Thymus (tissue), 11 donors: ENCODE measurements around the gene LINC01488. TPM values are rescaled to one million over a fixed set of nuclear protein-coding genes. Genes with fewer than 3 reads are reported as not detected.

ENCODE experiments used
- DNase-seq, 9 donors: peaks; one replicate each; pipeline ENCODE4 v3.0.0-alpha.2; 2013; ENCODE audit warnings: low spot score in 9 of 9, low read depth in 6 of 9, missing footprints in 1 of 9
- H3K27ac ChIP-seq, 2 donors: one replicate each; pipeline ENCODE4 v1.5.1; 2013; ENCODE audit warnings: control low read depth in 1 of 2, low read depth in 1 of 2, low read length in 1 of 2, mild to moderate bottlenecking in 1 of 2, moderate library complexity in 1 of 2
- H3K27me3 ChIP-seq, 2 donors: one replicate each; pipeline ENCODE4 v1.5.1; 2013; ENCODE audit warnings: low read length in 1 of 2; ENCODE audit not compliant: control insufficient read depth in 2 of 2, insufficient read depth in 1 of 2
- H3K36me3 ChIP-seq, 2 donors: one replicate each; pipeline ENCODE4 v1.5.1; 2013; ENCODE audit warnings: low read length in 1 of 2, mild to moderate bottlenecking in 1 of 2, moderate library complexity in 1 of 2; ENCODE audit not compliant: control insufficient read depth in 2 of 2, insufficient read depth in 2 of 2
- H3K4me1 ChIP-seq, 2 donors: one replicate each; pipeline ENCODE4 v1.5.1; 2013; ENCODE audit warnings: low read length in 2 of 2; ENCODE audit not compliant: control insufficient read depth in 2 of 2, insufficient read depth in 2 of 2
- H3K4me3 ChIP-seq, 2 donors: one replicate each; pipeline ENCODE4 v1.5.1; 2013; ENCODE audit warnings: low read length in 2 of 2, control low read depth in 1 of 2, mild to moderate bottlenecking in 1 of 2
- H3K9me3 ChIP-seq, 2 donors: one replicate each; pipeline ENCODE4 v1.5.1; 2013; ENCODE audit warnings: low read length in 1 of 2, mild to moderate bottlenecking in 1 of 2; ENCODE audit not compliant: control insufficient read depth in 2 of 2, insufficient read depth in 1 of 2
- WGBS: extraction: QIAGEN DNeasy Blood & Tissue Kit; methylation state at CpG from one replicate; pipeline ENCODE4 v1.1.7; 2013; 5-methylcytosine and 5-hydroxymethylcytosine counted together
- polyA plus RNA-seq: library from polyadenylated mRNA; stranded (reverse); fragments of 200-250 nt; gene quantifications from one replicate; pipeline ENCODE4 v1.2.3, GENCODE V29; 2013
- total RNA-seq: library from RNA; stranded (reverse); fragments of 120-200 nt; gene quantifications from one replicate; pipeline ENCODE4 v1.2.4, GENCODE V29; 2013
- donor health status: healthy.

Gene LINC01488
- total and polyA plus RNA-seq, 2 donors: 0.07 TPM; not detected in 1

DNA sequence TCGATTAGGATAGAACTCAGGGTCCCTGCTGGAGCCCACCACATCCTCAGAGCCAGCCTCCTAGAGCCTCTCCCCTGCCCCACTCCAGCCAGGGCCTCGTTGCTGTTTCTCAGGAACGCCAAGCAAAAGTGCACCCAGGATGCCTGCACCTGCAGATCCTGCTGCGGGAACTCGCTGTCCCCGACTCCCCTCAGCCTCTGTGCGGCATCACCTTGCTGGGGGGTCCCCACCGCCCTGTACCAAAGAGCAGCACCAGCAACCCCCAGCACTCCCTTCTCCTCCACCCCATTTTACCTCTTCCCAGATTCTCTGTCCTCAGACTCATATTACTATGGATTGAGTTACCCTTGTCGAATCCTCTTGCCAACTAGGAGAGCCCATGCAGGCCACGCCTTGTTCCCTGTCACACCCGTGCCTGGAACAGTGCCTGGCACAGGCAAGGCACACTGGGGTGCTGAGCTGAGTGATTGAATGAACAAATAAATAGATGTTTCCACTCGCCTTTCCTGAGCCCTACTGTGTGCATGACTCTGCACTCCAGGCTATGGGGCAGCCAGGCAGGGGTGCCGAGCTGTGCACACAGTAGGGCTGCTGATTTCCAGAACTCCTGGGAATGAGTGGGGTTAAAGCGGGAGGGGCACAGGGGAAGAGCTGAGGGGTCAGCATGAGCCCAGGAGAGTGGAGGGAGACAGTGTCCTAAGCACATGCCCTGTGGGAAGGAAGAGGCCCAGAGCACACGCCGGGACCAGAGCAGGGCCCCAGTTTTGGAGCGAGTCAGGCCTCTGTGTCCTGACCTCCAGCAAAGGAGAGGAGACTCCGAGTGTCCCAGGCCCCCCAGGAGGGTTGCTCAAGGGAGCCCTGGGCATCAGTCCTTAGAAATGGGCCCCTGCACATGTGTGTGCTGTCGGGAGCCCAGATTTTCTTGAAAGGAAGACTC is 44.3 kb downstream of the LINC01488 start:
- DNase-seq: no peak
- H3K4me3 ChIP-seq: no peak overlapping the region
- 95% methylated on average over 19 of the region's 19 CpGs for WGBS
- no peaks in the 10 kb centered on the region for H3K36me3 ChIP-seq
- peaks cover 0 to 3% of the 10 kb centered on the region in 2 donors for H3K4me1 ChIP-seq
- no peaks in the 10 kb centered on the region for H3K9me3 ChIP-seq
- no peak overlapping the region for H3K27ac ChIP-seq
- peaks cover 0 to 5% of the 10 kb centered on the region in 2 donors for H3K27me3 ChIP-seq

GRCh38 chr11:69526453-69526810 is 45.0 kb downstream of the LINC01488 start:
- Histone ChIP-seq H3K27ac (no peak overlapping the region), H3K9me3 (no peaks in the 10 kb centered on the region), H3K27me3 (peaks cover 4 to 12% of the 10 kb centered on the region in 2 donors), H3K4me1 (peaks cover 0 to 7% of the 10 kb centered on the region in 2 donors), H3K36me3 (no peaks in the 10 kb centered on the region), H3K4me3 (no peak overlapping the region)
- no peak for DNase-seq
- WGBS: 94% methylated on average over 12 of the region's 12 CpGs

DNA sequence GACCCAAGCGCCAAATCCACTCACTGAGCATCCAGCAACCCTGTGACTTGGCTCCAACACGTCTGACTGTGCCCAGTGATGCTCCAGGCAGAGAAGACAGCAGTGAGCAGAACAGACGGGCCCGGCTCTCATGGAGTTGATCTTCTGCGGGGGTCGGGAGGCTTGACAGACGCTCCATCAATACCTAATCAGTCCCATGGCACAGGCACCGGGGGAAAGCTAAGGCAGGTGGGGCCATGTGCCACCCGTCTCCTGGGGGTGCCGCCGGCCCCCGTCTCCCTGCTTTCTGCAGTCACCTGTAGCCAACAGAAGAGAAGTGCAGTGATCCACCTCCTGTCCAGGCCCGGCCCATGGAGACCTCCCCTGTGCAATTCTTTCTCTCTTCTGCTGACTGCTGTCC is 47.5 kb downstream of the LINC01488 start:
- 96% methylated on average over 13 of the region's 13 CpGs for WGBS

DNA sequence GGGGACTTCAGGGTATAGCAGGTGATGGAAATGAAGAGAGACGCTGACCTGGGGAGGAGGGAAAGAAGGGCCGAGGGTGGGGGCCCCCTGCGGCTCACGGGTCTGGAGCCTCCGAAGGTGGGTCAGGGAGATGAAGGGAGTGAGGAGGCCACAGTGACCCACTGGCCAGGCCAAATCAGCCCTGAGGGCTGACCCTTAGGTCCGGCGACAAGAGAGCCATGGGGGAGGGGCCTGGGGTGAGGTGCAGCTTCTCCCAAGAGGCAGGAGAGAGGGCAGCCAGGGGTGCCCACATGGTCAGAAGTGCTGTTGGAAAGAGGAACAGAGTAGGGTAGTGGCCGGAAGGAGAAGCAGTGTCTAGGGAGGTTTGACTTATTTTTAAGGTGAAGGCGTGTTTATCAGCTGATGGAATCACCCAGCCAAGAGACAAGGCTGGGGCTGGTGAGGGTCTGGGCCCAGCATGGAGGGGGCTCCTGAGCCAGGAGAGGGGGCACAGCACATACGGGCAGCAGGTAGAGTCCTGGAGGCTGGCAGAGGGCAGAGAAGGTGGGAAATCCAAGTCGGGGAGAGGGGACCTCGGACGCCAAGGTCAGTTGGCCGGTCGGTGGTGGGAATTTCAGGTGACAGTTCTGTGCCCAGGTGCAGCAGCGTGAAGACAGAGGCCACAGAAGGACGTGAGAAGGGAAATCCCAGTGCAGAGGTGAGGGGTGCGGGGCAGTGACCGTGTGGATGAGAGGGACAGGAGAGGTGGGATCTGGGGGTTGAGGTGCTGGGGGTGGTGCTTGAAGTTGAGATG is 49.0 kb downstream of the LINC01488 start:
- H3K4me3 ChIP-seq: no peak overlapping the region
- peaks cover 4 to 13% of the 10 kb centered on the region in 2 donors for H3K27me3 ChIP-seq
- no peaks in the 10 kb centered on the region for H3K9me3 ChIP-seq
- H3K4me1 ChIP-seq: peaks cover 0 to 11% of the 10 kb centered on the region in 2 donors
- 60% methylated on average over 19 of the region's 19 CpGs for WGBS
- no peaks in the 10 kb centered on the region for H3K36me3 ChIP-seq
- no peak overlapping the region for H3K27ac ChIP-seq
- no peak for DNase-seq

More for the DNA sequence above, 47.5 kb downstream of the LINC01488 start:
- Histone ChIP-seq H3K4me1 (peaks cover 0 to 11% of the 10 kb centered on the region in 2 donors), H3K27me3 (peaks cover 4 to 16% of the 10 kb centered on the region in 2 donors), H3K27ac (no peak overlapping the region), H3K9me3 (no peaks in the 10 kb centered on the region), H3K4me3 (no peak overlapping the region), H3K36me3 (no peaks in the 10 kb centered on the region)
- no peak for DNase-seq

- Histone ChIP-seq H3K27me3 (peaks cover 4 to 13% of the 10 kb centered on the region in 2 donors), H3K4me3 (no peak overlapping the region), H3K4me1 (peaks cover 0 to 11% of the 10 kb centered on the region in 2 donors), H3K9me3 (no peaks in the 10 kb centered on the region), H3K27ac (no peak overlapping the region), H3K36me3 (no peaks in the 10 kb centered on the region)
- 73% methylated on average over 12 of the region's 12 CpGs for WGBS
- peak in 1 of 9 donors; percentile 11 for DNase-seq
These were observed 49.7 kb downstream of the LINC01488 start for GRCh38 chr11:69531071-69531716.

DNA sequence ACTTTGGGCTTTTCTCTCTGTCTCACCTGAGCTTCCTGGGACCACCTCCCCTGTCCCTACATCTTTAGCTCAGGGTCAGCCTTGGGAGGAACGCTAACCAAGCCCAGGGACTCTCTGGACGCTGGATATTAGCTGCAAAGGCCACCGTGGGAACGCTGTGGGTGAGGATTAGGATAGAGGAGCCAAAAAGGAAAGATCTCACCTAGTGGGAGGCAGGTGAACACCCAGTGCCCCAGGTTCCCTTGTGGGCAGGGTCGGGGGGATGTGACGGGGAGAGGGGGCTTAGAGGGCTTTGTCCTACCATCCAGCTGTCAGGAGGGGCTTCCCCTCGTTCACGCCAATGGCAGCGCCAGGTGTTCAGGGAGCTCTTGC is 50.2 kb downstream of the LINC01488 start:
- Histone ChIP-seq H3K9me3 (no peaks in the 10 kb centered on the region), H3K36me3 (no peaks in the 10 kb centered on the region), H3K4me1 (peaks cover 0 to 11% of the 10 kb centered on the region in 2 donors), H3K4me3 (no peak overlapping the region), H3K27me3 (peaks cover 4 to 13% of the 10 kb centered on the region in 2 donors), H3K27ac (no peak overlapping the region)
- WGBS: 50% methylated on average over 9 of the region's 9 CpGs
- DNase-seq: no peak

DNA sequence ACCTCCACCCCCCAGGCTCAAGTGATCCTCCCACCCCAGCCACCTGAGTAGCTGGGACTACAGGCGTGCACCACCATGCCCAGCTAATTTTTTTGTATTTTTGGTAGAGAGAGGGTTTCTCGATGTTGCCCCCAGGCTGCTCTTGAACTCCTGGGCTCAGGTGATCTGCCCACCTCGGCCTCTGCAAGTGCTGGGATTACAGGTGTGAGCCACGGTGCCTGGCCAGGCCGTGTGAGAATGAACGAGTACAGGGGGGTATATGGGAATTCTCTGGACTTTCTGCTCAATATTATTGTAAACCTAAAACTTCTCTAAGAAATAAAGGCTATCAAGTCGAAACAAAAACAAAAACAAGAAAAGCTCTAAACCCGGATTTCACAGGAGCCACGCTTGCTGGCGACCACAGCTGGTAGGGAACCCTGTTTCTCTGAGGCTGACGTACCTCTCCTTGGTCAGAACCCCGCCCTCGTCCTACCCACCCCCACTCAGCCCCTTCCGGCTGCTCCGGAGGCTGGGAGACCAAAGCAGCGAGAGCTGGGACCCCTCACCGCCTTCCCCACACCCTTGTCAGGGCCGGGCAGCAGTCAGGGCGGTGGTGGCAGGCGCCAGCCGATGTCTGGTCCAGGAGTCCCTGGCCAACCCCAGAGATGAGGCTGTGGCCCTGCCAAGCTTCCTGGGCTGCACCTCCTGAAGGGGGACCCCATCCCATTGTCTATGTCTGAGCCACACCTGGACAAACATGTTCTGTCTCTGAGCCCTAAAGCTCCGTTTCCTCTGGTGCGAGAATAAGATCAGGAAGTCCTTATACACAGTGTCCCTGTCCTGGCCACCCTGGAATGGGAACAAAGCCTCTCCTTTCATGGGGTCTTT is 52.1 kb downstream of the LINC01488 start:
- Histone ChIP-seq H3K4me3 (no peak overlapping the region), H3K36me3 (no peaks in the 10 kb centered on the region), H3K4me1 (peaks cover 0 to 11% of the 10 kb centered on the region in 2 donors), H3K27ac (no peak overlapping the region), H3K9me3 (no peaks in the 10 kb centered on the region), H3K27me3 (peaks cover 4 to 13% of the 10 kb centered on the region in 2 donors)
- WGBS: 94% methylated on average over 23 of the region's 23 CpGs
- DNase-seq: no peak

- H3K9me3 ChIP-seq: no peaks in the 10 kb centered on the region
- no peak overlapping the region for H3K27ac ChIP-seq
- WGBS: 92% methylated on average over 14 of the region's 14 CpGs
- peaks cover 4 to 13% of the 10 kb centered on the region in 2 donors for H3K27me3 ChIP-seq
- no peaks in the 10 kb centered on the region for H3K36me3 ChIP-seq
- H3K4me3 ChIP-seq: no peak overlapping the region
- no peak for DNase-seq
- H3K4me1 ChIP-seq: peaks cover 0 to 12% of the 10 kb centered on the region in 2 donors
These were observed 52.7 kb downstream of the LINC01488 start for GRCh38 chr11:69534166-69534530.
